DMS 273 treated with DMSO at 0.1 percent for 48 hours (cell line): ENCODE data around the gene SLC25A21.
"Not testable (repeated sequence)": the region's sequence is repeated elsewhere in the genome, so short reads cannot be mapped to it uniquely, and the experiment has no call there.

ENCODE experiments used
- DNase-seq: peaks from one replicate; lab custom pipeline; 2025; lab: John Stamatoyannopoulos, UW

Gene SLC25A21

DNA sequence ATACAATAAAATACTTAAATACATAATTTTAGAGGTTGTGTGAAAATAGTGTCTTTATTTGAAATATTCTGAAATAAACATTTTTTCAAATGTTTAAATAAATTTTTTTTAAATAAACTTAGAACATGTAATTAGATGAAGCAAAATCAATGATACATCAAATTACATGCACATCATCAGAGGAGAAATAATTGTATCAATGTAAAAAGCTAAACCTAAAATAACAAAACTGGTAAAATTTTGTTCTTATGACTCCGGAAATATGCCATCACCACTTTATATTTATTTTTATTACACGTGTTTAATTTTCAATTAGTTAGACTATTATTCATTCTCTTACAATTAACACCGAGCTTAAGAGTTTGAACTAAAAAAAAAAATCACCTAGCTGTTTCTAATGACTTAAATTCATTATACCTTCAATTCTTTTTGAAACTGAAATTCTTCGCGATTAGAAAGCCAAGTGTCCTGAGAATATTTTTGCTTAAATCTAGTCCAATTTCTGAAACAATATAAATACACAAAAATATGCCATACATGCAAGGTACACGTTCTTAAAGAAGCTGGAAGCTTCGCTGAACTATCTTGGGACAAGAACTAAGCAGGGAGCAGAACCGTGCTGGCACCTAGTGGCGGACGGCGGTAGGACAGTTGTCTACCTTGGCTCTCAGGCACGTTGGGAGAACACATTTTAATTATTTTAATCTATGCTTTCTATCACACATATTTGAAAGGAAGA is 230.5 kb downstream of the SLC25A21 start:
- DNase-seq, result peak; percentile 20

DNA sequence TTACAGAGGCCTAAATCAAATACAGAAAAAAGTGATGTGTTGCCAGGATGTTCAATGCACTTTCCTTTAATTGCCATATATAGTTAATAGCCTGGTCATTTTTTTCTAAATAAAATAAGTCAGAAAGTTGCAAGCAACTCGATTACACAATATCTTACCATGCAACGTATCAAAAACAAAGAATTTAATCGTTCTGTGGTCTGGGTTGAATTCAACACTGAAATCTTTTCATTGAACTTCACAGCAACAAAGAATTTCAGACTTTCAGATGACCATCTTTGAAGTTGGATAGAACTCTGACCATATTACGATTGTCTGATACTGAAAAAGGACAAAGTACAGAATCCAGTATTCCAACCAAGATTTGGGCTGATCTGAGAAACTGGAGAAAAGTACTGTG is 231.9 kb downstream of the SLC25A21 start:
- no peak for DNase-seq

DNA sequence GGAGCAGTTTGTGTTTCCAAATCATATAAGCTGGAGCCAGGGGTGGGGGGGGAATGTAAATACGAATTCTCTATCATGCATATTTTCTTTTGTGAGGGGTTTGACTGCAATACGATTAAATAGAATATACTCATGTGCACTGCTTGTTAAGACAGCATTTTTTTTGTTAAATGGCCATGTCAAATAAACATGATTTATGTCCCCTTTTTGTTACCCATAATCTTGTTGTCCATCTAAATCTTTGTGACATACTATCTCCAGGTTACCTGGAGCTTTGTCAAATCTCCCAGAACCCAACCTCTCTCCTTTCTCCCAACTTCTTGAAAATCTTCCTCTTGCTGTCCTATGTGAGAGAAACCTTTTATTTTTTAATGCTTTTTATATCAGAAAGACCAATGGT is 233.1 kb downstream of the SLC25A21 start:
- DNase-seq, result no peak

- DNase-seq, result no peak
Measured at GRCh38 chr14:36938678-36939077, 233.7 kb downstream of the SLC25A21 start.

DNA sequence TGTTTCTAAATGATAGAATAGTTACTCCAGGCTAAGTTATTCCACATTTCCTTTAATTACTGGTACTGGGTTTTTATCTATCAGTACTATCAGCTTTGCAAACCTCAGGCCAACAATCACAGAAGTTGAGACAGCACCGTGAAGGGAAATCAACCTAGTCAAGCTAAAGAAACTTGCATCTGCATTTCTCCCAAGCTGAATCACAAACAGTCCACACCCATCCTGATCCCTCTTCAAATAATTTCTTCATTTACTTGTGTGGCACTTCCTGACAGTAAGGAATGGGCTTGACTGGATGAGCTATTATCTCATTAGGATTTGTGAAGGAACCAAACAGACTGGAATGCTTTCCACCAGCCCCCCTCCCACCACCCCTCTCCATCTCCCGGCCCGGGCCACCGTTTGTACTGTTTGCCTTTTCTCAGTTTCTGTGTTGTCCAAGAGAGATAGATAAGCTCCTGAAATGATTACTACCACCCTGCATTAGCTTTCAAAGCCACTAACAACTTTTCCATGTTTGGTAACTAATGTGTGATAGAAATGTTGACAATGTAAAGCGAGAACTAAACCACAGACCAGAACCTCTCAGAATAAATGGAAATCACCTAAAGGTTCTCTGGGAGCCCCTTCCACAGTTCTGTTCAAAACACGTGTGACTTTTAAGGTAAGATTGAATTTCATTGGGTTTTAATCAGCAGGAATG is 236.3 kb downstream of the SLC25A21 start:
- no peak for DNase-seq

GRCh38 chr14:36934304-36934703 is 238.1 kb downstream of the SLC25A21 start:
- no peak for DNase-seq

DNA sequence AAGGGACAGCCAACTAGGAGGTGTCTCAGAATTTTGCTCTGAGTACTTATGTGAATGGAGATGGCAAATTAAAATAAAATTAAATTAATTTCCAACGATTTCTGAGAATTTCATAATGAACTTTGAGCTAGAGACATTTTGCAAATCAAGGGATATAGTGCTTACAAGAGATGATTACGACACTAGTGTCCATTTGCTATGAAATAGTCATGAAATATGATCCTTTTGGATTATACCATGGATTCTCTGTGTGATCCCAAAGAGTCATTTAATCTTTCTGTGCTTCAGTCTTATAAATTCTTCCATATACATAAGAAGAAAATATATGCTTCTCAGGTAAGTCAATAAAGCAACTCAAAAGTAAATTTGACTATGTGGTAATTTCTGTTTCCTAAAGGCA is 240.6 kb downstream of the SLC25A21 start:
- no peak for DNase-seq

DNA sequence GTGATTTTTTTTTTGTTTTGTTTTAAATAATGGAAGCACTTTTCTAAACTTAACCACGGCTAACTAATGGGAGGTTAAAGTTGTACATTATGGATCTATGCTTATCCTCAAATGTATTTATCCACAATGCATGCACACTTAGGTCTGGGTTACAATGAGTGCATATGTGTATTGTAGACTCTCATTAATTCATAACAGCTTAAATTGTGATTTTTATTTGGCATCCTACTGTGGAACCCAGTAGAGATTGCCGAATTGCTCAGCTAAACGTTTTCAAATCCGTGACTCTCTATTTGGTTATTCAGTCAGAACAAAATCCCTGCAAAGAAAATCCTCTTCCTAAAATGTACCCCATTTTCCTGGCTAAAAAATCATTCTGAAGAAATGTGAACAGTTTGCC is 244.0 kb downstream of the SLC25A21 start:
- no peak for DNase-seq

DNA sequence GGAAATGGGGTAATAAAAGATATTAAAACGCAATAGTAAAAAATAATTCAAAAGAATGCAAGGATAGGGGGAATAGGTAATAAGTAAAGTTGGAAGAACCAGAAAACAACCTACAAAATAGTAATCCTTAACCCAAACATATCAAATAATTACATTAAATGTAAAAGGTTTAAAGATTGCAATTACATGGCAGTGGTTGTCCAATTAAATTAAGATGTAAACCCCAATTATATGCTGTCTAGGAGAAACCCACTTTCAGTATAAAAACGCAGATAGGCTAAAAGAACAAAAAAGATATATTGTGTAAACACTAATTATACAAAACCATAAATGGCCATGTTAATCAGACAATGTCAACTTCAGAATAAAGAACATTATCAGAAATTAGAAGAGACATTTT is 247.3 kb downstream of the SLC25A21 start:
- no peak for DNase-seq

GRCh38 chr14:36916668-36917067 is 255.7 kb downstream of the SLC25A21 start:
- no peak for DNase-seq

GRCh38 chr14:36915081-36915480 is 257.3 kb downstream of the SLC25A21 start:
- no peak for DNase-seq

DNA sequence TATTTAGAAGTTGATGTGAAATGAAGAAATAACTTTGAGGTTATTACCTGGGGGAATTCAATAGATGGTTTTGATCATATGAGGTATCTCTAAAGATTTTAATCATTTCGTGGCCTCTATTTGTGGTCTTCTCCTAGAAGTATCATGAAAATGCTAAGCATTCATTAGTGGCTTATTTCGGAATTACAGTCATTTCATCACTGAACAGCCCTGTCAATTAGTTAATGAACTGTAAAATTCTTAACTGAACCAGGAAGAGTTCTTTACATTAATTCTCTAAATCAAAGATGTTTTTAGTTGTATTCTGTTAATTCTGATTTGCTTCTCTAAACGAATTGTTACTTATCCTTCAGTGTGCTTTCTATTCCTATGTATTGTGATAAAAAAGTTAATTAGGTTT is 261.8 kb downstream of the SLC25A21 start:
- no peak for DNase-seq

DNA sequence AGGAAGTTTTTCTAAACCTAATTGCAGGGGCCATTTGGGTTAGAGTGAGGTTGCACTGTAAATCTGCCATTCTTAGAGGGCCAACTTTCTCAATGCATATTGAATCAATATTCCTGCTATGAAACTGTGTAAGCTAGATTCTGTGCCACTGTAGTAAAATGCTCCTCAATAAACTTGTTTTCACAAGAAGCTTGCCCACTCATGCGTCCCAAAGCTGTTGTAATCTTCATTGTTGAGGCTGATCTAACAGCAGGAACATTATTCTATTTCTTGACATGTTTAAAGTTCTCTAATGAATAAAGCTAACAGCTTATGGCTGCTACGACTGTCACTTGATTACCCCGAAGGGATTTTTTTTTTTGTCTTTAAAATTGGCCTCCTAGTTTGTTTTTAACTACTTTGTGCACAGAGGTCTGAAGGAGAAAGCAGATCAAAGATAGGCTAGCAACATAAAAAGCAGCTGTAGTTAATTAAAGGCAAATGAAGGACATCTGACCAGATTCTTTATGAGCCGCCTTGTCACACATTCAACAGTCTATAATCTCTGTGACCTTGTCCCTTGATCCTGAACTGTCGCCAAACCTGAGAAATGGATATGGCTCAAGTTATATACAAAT is 267.0 kb downstream of the SLC25A21 start:
- no peak for DNase-seq

DNA sequence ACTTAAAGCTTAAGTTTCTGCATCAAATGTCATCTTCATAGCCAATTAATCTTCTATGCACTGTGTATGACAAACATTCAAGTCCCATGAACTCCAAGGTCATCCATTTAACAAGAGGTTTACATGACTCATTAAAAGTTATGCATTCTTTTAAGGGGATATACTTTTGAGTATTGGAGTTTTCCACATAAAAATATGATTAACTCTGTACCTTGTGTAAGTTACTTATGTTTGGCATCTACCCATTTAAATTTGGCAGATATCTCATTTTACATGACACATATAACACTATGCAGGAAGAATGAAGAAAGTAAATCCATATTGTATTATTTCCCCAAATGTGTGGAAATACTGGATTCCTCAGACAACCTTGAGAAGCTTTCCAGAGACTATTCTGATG is 270.5 kb downstream of the SLC25A21 start:
- no peak for DNase-seq

- DNase-seq, result no peak
Measured at GRCh38 chr14:36900846-36901245, 271.6 kb downstream of the SLC25A21 start.

DNA sequence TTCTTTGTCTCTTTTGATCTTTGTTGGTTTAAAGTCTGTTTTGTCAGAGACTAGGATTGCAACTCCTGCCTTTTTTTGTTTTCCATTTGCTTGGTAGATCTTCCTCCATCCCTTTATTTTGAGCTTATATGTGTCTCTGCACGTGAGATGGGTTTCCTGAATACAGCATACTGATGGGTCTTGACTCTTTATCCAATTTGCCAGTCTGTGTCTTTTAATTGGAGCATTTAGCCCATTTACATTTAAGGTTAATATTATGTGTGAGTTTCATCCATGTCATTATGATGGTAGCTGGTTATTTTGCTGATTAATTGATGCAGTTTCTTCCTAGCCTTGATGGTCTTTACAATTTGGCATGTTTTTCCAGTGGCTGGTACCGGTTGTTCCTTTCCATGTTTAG is 276.1 kb downstream of the SLC25A21 start:
- DNase-seq, result not testable (repeated sequence)

- no peak for DNase-seq
Measured at GRCh38 chr14:36884049-36884448, 288.4 kb downstream of the SLC25A21 start.

- DNase-seq, result no peak
Measured at GRCh38 chr14:36880276-36880675, 292.1 kb downstream of the SLC25A21 start.

DNA sequence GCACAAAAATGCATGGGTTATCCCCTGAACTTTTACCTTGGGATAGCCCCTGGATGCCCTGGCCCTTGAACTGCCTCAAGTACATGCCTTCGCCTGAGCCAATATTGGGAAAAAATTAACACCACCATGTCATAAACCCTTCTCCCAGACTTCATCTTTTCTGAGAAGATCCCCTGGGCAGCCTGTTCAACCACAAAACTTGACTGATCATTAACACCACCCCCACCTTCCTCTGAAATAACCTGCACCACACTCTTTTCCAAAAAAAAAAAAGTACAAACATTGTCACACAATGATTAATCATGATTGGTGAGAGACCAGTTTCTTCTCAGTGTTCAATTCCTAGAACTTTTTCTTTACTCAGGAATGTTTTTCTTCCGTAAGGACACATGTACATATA is 292.8 kb downstream of the SLC25A21 start:
- DNase-seq, result no peak

DNA sequence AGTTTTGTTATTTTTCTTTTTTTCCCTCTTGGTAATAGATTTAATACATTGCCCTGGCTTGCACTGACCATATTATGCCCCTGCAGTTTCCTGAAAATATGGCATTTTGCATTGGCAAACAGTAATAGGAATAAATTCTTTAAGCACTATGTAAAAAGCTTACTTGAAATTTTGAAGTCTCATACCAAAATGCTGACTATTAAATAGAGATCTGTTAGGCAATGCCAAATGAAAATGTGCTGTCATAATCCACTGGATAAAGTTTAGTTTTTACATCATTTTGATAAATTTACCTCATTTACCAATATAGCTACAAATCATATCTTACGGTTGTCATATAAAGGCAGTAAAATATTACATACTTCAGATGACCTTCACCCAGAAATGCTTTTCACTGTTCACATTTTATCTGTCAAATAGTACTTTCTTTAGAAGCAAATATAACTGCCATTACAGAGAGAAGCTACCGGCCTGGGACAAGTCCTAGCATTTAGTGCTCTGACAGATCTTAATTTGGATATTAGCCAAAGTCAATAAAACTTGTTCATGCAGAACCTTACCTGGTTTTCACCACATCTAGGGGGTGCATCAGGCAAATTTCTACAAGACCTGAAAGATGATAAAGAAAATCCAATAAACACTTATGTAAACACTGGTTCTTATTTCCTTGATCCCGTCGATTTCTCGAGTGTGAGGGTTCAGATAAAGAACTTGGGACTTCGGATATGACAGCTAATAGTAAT is 297.8 kb downstream of the SLC25A21 start:
- DNase-seq, result no peak

DNA sequence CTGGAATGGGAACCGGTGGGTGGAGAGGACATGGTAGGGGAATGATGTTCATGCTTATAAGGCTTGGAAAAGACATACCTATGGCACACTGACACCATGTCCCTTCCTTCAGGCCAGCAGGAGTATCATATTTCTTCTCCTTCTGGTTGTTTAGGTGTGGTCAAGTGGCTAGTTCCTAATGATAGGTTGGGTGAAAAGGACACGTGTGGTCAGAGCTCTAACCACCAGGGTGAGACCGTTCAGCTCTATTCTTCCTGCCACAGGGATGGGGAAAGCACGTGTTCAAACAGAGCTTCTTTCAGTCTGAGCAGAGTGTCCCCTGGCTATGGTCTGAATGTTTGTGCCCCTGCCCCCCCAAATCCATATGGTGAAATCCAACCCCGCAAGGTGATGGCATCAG is 301.6 kb downstream of the SLC25A21 start:
- no peak for DNase-seq

GRCh38 chr14:36869125-36869524 is 303.3 kb downstream of the SLC25A21 start:
- DNase-seq, result no peak

- no peak for DNase-seq
Measured at GRCh38 chr14:36866867-36867266, 305.5 kb downstream of the SLC25A21 start.
